CD14-positive monocyte (primary cell): Measurements from ENCODE around the gene TTC29. TPM values are rescaled to one million over a fixed set of nuclear protein-coding genes. Genes with fewer than 3 reads are reported as not detected.

ENCODE experiments used
- DNase-seq, 3 donors: peaks; one replicate each; pipeline ENCODE4 v3.0.0-alpha.2; 2011 to 2022
- H2AFZ ChIP-seq: 2 replicates; pipeline ENCODE4 v1.6.0; 2012; ENCODE audit warnings: mild to moderate bottlenecking, low read depth, low read length, inconsistent platforms; ENCODE audit not compliant: insufficient read depth, poor library complexity, severe bottlenecking
- H3K27ac ChIP-seq, 2 donors: 1 replicate in 1 of 2; 2 replicates in 1 of 2; pipeline ENCODE4 v1.5.1; 2012 to 2013; ENCODE audit warnings: low read length in 2 of 2, control low read depth in 1 of 2, inconsistent platforms in 1 of 2, low read depth in 1 of 2, mild to moderate bottlenecking in 1 of 2
- H3K27me3 ChIP-seq, 2 donors: one replicate each; pipeline versions ENCODE4 v1.6.0 to v1.6.1; 2011 to 2013; ENCODE audit warnings: low read length in 2 of 2; ENCODE audit not compliant: control insufficient read depth in 2 of 2, insufficient read depth in 2 of 2
- H3K36me3 ChIP-seq, 2 donors: replicated peaks in 1 of 2; 1 replicate in 1 of 2; 2 replicates in 1 of 2; pipeline versions ENCODE4 v1.5.1 to v1.6.1; 2012 to 2013; ENCODE audit warnings: low read length in 2 of 2, control low read depth in 1 of 2, inconsistent platforms in 1 of 2, mild to moderate bottlenecking in 1 of 2; ENCODE audit not compliant: insufficient read depth in 2 of 2, control insufficient read depth in 1 of 2
- H3K4me1 ChIP-seq, 2 donors: 1 replicate in 1 of 2; 2 replicates in 1 of 2; pipeline versions ENCODE4 v1.5.1 to v1.6.1; 2012 to 2013; ENCODE audit warnings: low read length in 2 of 2, control low read depth in 1 of 2, inconsistent platforms in 1 of 2, mild to moderate bottlenecking in 1 of 2, moderate library complexity in 1 of 2; ENCODE audit not compliant: insufficient read depth in 2 of 2, control insufficient read depth in 1 of 2
- H3K4me2 ChIP-seq: replicated peaks from 2 replicates; pipeline ENCODE3; 2012; ENCODE audit warnings: low read length, moderate library complexity, mild to moderate bottlenecking; ENCODE audit not compliant: poor library complexity, severe bottlenecking; ENCODE audit errors: extremely low read depth
- H3K4me3 ChIP-seq, 3 experiments: fragments of 200-600 bp in 1 of 3; sonication (generic) in 1 of 3; replicated peaks in 1 of 3; 1 replicate in 2 of 3; 2 replicates in 1 of 3; pipeline ENCODE4 v1.5.1; 2011 to 2013; ENCODE audit warnings: low read length in 3 of 3, mild to moderate bottlenecking in 3 of 3, control low read depth in 2 of 3, low read depth in 2 of 3, inconsistent platforms in 1 of 3, moderate library complexity in 1 of 3
- H3K79me2 ChIP-seq: 2 replicates; pipeline ENCODE4 v1.6.0; 2012; ENCODE audit warnings: mild to moderate bottlenecking, control low read depth, inconsistent platforms, low read length, moderate library complexity; ENCODE audit not compliant: insufficient read depth
- H3K9ac ChIP-seq: 2 replicates; pipeline ENCODE4 v1.6.0; 2017; ENCODE audit warnings: low read length, mild to moderate bottlenecking; ENCODE audit not compliant: insufficient read depth, poor library complexity, severe bottlenecking
- H3K9me3 ChIP-seq, 2 donors: replicated peaks in 1 of 2; 1 replicate in 1 of 2; 2 replicates in 1 of 2; pipeline versions ENCODE4 v1.5.1 to v1.6.1; 2012 to 2013; ENCODE audit warnings: low read length in 2 of 2, control low read depth in 1 of 2; ENCODE audit not compliant: control insufficient read depth in 1 of 2, insufficient read depth in 1 of 2
- H4K20me1 ChIP-seq: 2 replicates; pipeline ENCODE4 v1.6.0; 2012; ENCODE audit warnings: mild to moderate bottlenecking, low read length, control low read depth, moderate library complexity; ENCODE audit not compliant: insufficient read depth
- H3K27ac Mint-ChIP-seq, 7 donors: one replicate each; pipeline ENCODE4 v1.8.0; 2020; ENCODE audit warnings: mild to moderate bottlenecking in 7 of 7, mixed read lengths in 7 of 7, moderate library complexity in 6 of 7, inconsistent platforms in 2 of 7
- H3K27me3 Mint-ChIP-seq, 3 donors: one replicate each; pipeline ENCODE4 v1.8.0; 2021 to 2022; ENCODE audit warnings: low read depth in 3 of 3, mild to moderate bottlenecking in 3 of 3, mixed read lengths in 3 of 3, moderate library complexity in 3 of 3, inconsistent platforms in 1 of 3
- H3K36me3 Mint-ChIP-seq, 2 donors: one replicate each; pipeline ENCODE4 v1.8.0; 2020; ENCODE audit warnings: mixed read lengths in 2 of 2, inconsistent platforms in 1 of 2, mild to moderate bottlenecking in 1 of 2
- H3K4me1 Mint-ChIP-seq: one replicate; pipeline ENCODE4 v1.8.0; 2020; ENCODE audit warnings: mild to moderate bottlenecking, mixed read lengths
- H3K4me3 Mint-ChIP-seq, 2 donors: one replicate each; pipeline ENCODE4 v1.8.0; 2020; ENCODE audit warnings: mild to moderate bottlenecking in 2 of 2, mixed read lengths in 2 of 2, moderate library complexity in 1 of 2
- H3K9me3 Mint-ChIP-seq, 7 donors: one replicate each; pipeline ENCODE4 v1.8.0; 2020 to 2022; ENCODE audit warnings: mixed read lengths in 7 of 7, mild to moderate bottlenecking in 6 of 7, moderate library complexity in 6 of 7, inconsistent platforms in 2 of 7
- WGBS: methylation state at CpG from one replicate; pipeline ENCODE4 v1.1.5; 2013; ENCODE audit warnings: missing lambda C conversion rate; ENCODE audit not compliant: insufficient coverage; 5-methylcytosine and 5-hydroxymethylcytosine counted together
- intact Hi-C, 2 donors: fragments of 100-400 bp; cut with micrococcal nuclease; formaldehyde crosslinking; loops; one replicate each; pipeline versions ENCODE4 v1.15.0 to v1.15.1; 2023
- polyA plus RNA-seq, 3 donors: library from polyadenylated mRNA; depleted of rRNA in 1 of 3; unstranded in 2 of 3; stranded (reverse) in 1 of 3; fragments of 300-500 nt in 2 of 3; fragments of >200 nt in 1 of 3; fragmentation: Illumina TruSeq in 2 of 3; gene quantifications; 1 replicate in 2 of 3; 2 replicates in 1 of 3; pipeline ENCODE4 v1.2.3, GENCODE V29; 2012 to 2021
- TF ChIP-seq, protein P1 (sequence below): fragments of 200-600 bp; IDR thresholded peaks from one replicate; pipeline ENCODE4 v1.8.0; 2022; ENCODE audit warnings: antibody characterized with exemption, mild to moderate bottlenecking

TTC29 gene
- polyA plus RNA-seq, 3 donors, result not detected

DNA sequence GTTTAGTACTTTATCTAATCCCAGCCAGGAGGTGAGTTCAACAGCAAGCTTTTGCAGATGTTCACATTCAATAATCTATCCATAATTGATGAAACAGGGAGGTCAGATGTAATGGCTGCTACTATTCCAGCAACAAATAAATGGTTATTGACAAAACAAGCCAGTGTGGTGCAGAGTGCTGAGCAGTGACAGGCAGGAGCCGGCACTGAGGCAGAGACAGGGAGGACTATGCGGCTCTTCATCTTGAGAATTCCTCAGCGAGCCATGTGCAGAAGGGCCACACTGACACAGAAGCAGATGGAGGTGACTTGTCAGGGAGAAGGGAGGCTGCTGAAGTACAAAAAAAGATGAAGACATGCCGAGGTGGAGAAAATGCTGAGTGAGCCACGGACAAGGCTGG lies 98.3 kb downstream of the TTC29 start:
- intact Hi-C loops, result no loop called here
- Mint-ChIP-seq H3K27me3 (peaks cover 0 to 2% (median 0%) of the 10 kb centered on the region in 3 donors), H3K27ac (no peak overlapping the region), H3K9me3 (peaks cover 0 to 3% (median 2%) of the 10 kb centered on the region in 7 donors), H3K36me3 (no peaks in the 10 kb centered on the region), H3K4me3 (no peak overlapping the region), H3K4me1 (no peaks in the 10 kb centered on the region)
- H3K36me3 ChIP-seq, result no peaks in the 10 kb centered on the region
- H2AFZ ChIP-seq, result no peak overlapping the region
- no peaks in the 10 kb centered on the region for H3K9me3 ChIP-seq
- no peak overlapping the region for H3K9ac ChIP-seq
- H3K4me2 ChIP-seq, result no peak overlapping the region
- TF ChIP-seq, protein P1, sequence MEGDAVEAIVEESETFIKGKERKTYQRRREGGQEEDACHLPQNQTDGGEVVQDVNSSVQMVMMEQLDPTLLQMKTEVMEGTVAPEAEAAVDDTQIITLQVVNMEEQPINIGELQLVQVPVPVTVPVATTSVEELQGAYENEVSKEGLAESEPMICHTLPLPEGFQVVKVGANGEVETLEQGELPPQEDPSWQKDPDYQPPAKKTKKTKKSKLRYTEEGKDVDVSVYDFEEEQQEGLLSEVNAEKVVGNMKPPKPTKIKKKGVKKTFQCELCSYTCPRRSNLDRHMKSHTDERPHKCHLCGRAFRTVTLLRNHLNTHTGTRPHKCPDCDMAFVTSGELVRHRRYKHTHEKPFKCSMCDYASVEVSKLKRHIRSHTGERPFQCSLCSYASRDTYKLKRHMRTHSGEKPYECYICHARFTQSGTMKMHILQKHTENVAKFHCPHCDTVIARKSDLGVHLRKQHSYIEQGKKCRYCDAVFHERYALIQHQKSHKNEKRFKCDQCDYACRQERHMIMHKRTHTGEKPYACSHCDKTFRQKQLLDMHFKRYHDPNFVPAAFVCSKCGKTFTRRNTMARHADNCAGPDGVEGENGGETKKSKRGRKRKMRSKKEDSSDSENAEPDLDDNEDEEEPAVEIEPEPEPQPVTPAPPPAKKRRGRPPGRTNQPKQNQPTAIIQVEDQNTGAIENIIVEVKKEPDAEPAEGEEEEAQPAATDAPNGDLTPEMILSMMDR, result no peak
- no peaks in the 10 kb centered on the region for H4K20me1 ChIP-seq
- 81% methylated on average over 4 of the region's 5 CpGs for WGBS
- H3K4me1 ChIP-seq, result no peaks in the 10 kb centered on the region
- H3K4me3 ChIP-seq, result no peak overlapping the region
- H3K79me2 ChIP-seq, result no peaks in the 10 kb centered on the region
- no peak for DNase-seq
- no peaks in the 10 kb centered on the region for H3K27me3 ChIP-seq
- no peak overlapping the region for H3K27ac ChIP-seq

DNA sequence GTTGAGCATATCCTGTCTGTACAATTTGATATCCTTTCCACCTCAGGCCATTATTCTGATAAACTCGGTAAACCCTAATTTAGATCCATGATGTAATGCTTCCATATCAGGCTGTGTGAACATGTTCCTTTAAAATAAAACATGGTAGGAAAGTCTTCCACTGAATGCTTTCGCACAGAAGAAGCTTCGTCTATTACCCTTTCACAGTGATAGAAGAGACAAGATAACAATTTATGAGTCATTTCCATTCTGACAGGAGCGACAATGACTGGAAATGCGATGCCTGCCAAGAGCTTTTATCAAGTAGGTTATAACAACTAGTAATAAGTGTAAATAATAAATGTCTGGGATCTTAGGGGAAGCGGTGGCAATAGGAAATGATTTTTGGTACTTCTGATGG lies 98.8 kb downstream of the TTC29 start:
- H3K36me3 Mint-ChIP-seq, result no peaks in the 10 kb centered on the region
- 83% methylated on average over 1 of the region's 6 CpGs for WGBS
- Histone ChIP-seq H3K36me3 (no peaks in the 10 kb centered on the region), H3K4me2 (no peak overlapping the region), H3K79me2 (no peaks in the 10 kb centered on the region), H3K9me3 (no peaks in the 10 kb centered on the region), H4K20me1 (no peaks in the 10 kb centered on the region), H3K4me1 (no peaks in the 10 kb centered on the region), H2AFZ (no peak overlapping the region), H3K27me3 (no peaks in the 10 kb centered on the region), H3K4me3 (no peak overlapping the region), H3K9ac (no peak overlapping the region), H3K27ac (no peak overlapping the region)
- peaks cover 0 to under 1% (median 0%) of the 10 kb centered on the region in 3 donors for H3K27me3 Mint-ChIP-seq
- H3K4me1 Mint-ChIP-seq, result no peaks in the 10 kb centered on the region
- H3K4me3 Mint-ChIP-seq, result no peak overlapping the region
- H3K27ac Mint-ChIP-seq, result no peak overlapping the region
- no peak for DNase-seq
- intact Hi-C loops, result no loop called here
- peaks cover 0 to 3% (median 2%) of the 10 kb centered on the region in 7 donors for H3K9me3 Mint-ChIP-seq
- TF ChIP-seq, protein P1, result no peak
